Measurements from ENCODE around the gene SYNPO2. TPM values are rescaled to one million over a fixed set of nuclear protein-coding genes. Genes with fewer than 3 reads are reported as not detected.

SYNPO2 gene
- total and polyA plus RNA-seq, 2 of the 8 experiments (the other 6 are each of a cell fraction or from before 2014, with no cell fraction given) = 0.50 to 4.2 TPM

- Histone ChIP-seq H3K18ac (ENCODE audit: extremely low read depth, low read length) (0 out of 2 replicates have a peak overlapping the region, but pooled peaks have one; percentile 33), H2BK12ac (ENCODE audit: low read depth, low read length) (no peak overlapping the region), H3K23me2 (ENCODE audit: low read depth, low read length) (peaks cover 4% of the 10 kb centered on the region; the same call in 1 of the 2 replicates), H3K9ac (replicated peaks in 1 of 4; ENCODE audit: extremely low read depth in 1 of 4, low read depth in 3 of 4, low read length in 3 of 4) (no peak overlapping the region), H3K79me1 (ENCODE audit: low read depth, low read length) (no peaks in the 10 kb centered on the region), H3K23ac (ENCODE audit: insufficient read length) (no peak overlapping the region), H3K14ac (ENCODE audit: insufficient read length) (no peak overlapping the region), H3K36me3 (ENCODE audit: control insufficient read depth in 2 of 4, insufficient read depth in 4 of 4, low read length in 3 of 4) (no peaks in the 10 kb centered on the region), H4K91ac (replicated peaks; ENCODE audit: insufficient read length, low read length) (no peak overlapping the region), H2AK5ac (ENCODE audit: low read depth, low read length) (no peak overlapping the region), H4K5ac (ENCODE audit: insufficient read length, low read depth, low read length) (no peak overlapping the region), H3K9me3 (ENCODE audit: insufficient read depth in 2 of 2, low read depth in 1 of 2, low read length in 1 of 2) (no peaks in the 10 kb centered on the region), H3K56ac (replicated peaks; ENCODE audit: insufficient read length, low read depth, low read length) (no peak overlapping the region), H3K79me2 (ENCODE audit: control insufficient read depth in 1 of 2, insufficient read depth in 2 of 2, low read length in 2 of 2) (peaks cover 0 to 2% of the 10 kb centered on the region in 2 experiments; a peak in 1 of 4 replicates), H3K4me2 (ENCODE audit: insufficient read depth in 1 of 2, low read depth in 2 of 2, low read length in 2 of 2) (no peak overlapping the region), H2BK5ac (ENCODE audit: low read depth, low read length) (no peak overlapping the region), H4K20me1 (replicated peaks in 1 of 2; ENCODE audit: control insufficient read depth in 1 of 2, insufficient read depth in 2 of 2, low read length in 2 of 2) (no peaks in the 10 kb centered on the region), H3K4ac (replicated peaks; ENCODE audit: insufficient read length, low read depth, low read length) (no peak overlapping the region), H2BK120ac (replicated peaks; ENCODE audit: low read depth, low read length) (no peak overlapping the region), H3K27ac (ENCODE audit: low read depth, low read length) (no peak overlapping the region), H4K8ac (ENCODE audit: extremely low read depth, insufficient read depth, low read length) (no peak overlapping the region), H2AFZ (ENCODE audit: low read length) (peak overlapping the region; percentile 45; the same call in 1 of the 2 replicates), H3K4me3 (ENCODE audit: extremely low read depth in 1 of 4, insufficient read depth in 2 of 4, low read depth in 3 of 4, low read length in 4 of 4) (no peak overlapping the region), H2BK20ac (ENCODE audit: low read length) (peak overlapping the region; percentile 38; the same call in 1 of the 2 replicates), H3K27me3 (replicated peaks in 1 of 4; ENCODE audit: control insufficient read depth in 3 of 4, extremely low read depth in 1 of 4, insufficient read depth in 3 of 4, low read length in 3 of 4) (no peaks in the 10 kb centered on the region), H3K4me1 (replicated peaks in 1 of 4; ENCODE audit: control insufficient read depth in 3 of 4, insufficient read depth in 4 of 4, low read length in 3 of 4) (peaks cover 0 to 11% (median 4%) of the 10 kb centered on the region in 4 experiments; a peak in 4 of 7 replicates), H2BK15ac (ENCODE audit: low read length) (no peak overlapping the region)
- DNase-seq (ENCODE audit: low read depth in 1 of 2, low spot score in 2 of 2) (no peak), FAIRE-seq (no peak)
- ChIA-PET CTCF (ENCODE audit: partially characterized antibody) (interaction anchor here (1.3 to 3.7 kb wide), 4 partner anchors 10 to 36 kb away, joined by 3 to 18 read pairs (median 8); partner anchors contain the start of gene SEC24D), POLR2A (ENCODE audit: partially characterized antibody) (interaction anchor here (1.4 to 3.2 kb wide), 3 partner anchors 11 to 42 kb away, joined by 3 to 24 read pairs (median 4); partner anchors contain the start of genes SEC24D and SYNPO2)
- 84% methylated on average over 1 of the region's 1 CpG; no CpG with 5 or more reads in 1 of the 2 experiments for WGBS, 2 experiments (ENCODE audit: extremely low coverage in 1 of 2, insufficient coverage in 1 of 2, insufficient read length in 1 of 2, insufficient replicate concordance in 2 of 2, low coverage in 1 of 2, low lambda C conversion rate in 2 of 2, missing lambda C conversion rate in 1 of 2)
- TF ChIP-seq RAD21 (IDR thresholded peaks at IDR 0.05 in 1 of 2, conservative IDR thresholded peaks at IDR 0.05 in 1 of 2; ENCODE audit: low read depth in 2 of 2, low read length in 2 of 2) = no peak
- TF ChIP-seq TAF1 (IDR thresholded peaks at IDR 0.05; ENCODE audit: low read depth, low read length) = no peak
- no peak for TF ChIP-seq GTF2F1 (IDR thresholded peaks at IDR 0.05; ENCODE audit: borderline replicate concordance, low read depth, low read length)
- no peak for TF ChIP-seq RBBP5 (IDR thresholded peaks at IDR 0.05; ENCODE audit: borderline replicate concordance, low read depth, low read length)
- no peak for TF ChIP-seq E2F6 (IDR thresholded peaks at IDR 0.05)
- no peak for TF ChIP-seq CHD1 (IDR thresholded peaks at IDR 0.05; ENCODE audit: low read depth, low read length)
- TF ChIP-seq CBX5 (IDR thresholded peaks at IDR 0.05; ENCODE audit: low read depth, low read length) = no peak
These were observed 41.7 kb upstream of the SYNPO2 start for GRCh38 chr4:118846979-118847378.

Measured in H1 (cell line).